HG03439 (cell line): ENCODE data around the gene DHRS11.

Source experiments
- ATAC-seq: cut with Tn5 transposase; IDR thresholded peaks from one replicate; pipeline ENCODE4 v1.9.1; 2021; ENCODE audit warnings: mild to moderate bottlenecking, moderate library complexity; ENCODE audit not compliant: unreplicated experiment

Gene DHRS11, protein sequence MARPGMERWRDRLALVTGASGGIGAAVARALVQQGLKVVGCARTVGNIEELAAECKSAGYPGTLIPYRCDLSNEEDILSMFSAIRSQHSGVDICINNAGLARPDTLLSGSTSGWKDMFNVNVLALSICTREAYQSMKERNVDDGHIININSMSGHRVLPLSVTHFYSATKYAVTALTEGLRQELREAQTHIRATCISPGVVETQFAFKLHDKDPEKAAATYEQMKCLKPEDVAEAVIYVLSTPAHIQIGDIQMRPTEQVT

GRCh38 chr17:36591434-36592315 lies at the start of gene DHRS11:
Gene DHRS11, plus strand, starts transcription at chr17:36591879. Its CDS starts 131 bp downstream, at chr17:36592010.
- peak; percentile 70 for ATAC-seq

GRCh38 chr17:36542755-36543154 lies 48.9 kb upstream of the DHRS11 start:
- no peak for ATAC-seq

DNA sequence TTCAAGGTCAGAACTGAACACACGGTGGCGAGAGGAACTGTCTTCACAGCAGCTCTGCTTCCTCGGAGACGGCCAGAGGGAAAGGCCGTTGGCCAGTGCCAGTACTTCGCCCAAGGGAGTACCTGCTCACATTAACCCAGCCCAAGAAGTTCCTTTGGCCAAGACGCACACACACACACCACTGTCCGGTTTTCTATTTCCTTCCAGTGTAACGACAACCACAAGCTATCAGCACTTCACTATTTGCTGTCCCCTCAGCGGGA lies 47.7 kb upstream of the DHRS11 start:
- peak; percentile 10 for ATAC-seq

DNA sequence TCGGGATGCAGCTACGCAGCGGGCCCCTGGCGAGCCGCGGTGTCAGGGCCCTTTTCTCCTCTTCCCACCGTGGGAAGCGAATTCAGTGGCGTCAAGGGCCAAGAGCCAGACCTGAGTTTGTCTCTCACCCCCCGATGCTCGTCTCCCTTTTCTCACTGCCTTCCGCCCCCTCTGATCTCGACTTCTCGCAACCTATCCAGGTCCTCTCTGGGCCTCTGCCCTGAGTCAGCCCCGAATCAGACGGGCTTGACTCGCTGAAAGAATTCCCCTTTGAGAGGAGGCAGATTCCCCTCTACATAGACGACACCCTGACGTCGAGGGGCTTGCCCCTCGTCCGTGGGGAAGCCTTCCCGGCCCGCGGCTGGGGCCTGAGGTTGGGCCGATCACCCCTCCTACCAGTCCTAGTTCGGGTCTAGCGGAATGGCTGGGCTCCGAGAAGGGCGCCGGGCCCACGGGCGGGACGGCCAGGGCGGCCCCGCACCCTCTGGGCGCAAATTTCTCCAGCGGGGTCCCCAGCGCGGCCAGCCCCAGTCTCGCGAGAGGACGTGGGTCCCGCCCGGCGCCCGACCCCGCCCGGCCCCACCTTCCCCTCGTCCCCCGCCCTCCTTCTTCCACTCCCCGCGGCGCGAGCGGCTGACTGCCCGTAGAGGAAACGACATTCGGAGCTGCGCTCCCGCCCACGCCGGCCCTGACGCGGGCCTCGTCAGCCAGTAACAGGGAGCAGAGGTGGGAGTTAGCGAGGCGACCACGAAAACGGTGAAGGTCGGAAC lies 47.2 kb upstream of the DHRS11 start, which contains the start of gene GGNBP2:
Gene GGNBP2 (plus strand): TSS at position 613 of the 770 bp plus-strand sequence. CDS start 806 bp downstream, outside the sequence.
- peak; percentile 49 for ATAC-seq

GRCh38 chr17:36545077-36545464 lies 46.6 kb upstream of the DHRS11 start:
- peak; percentile 41 for ATAC-seq

DNA sequence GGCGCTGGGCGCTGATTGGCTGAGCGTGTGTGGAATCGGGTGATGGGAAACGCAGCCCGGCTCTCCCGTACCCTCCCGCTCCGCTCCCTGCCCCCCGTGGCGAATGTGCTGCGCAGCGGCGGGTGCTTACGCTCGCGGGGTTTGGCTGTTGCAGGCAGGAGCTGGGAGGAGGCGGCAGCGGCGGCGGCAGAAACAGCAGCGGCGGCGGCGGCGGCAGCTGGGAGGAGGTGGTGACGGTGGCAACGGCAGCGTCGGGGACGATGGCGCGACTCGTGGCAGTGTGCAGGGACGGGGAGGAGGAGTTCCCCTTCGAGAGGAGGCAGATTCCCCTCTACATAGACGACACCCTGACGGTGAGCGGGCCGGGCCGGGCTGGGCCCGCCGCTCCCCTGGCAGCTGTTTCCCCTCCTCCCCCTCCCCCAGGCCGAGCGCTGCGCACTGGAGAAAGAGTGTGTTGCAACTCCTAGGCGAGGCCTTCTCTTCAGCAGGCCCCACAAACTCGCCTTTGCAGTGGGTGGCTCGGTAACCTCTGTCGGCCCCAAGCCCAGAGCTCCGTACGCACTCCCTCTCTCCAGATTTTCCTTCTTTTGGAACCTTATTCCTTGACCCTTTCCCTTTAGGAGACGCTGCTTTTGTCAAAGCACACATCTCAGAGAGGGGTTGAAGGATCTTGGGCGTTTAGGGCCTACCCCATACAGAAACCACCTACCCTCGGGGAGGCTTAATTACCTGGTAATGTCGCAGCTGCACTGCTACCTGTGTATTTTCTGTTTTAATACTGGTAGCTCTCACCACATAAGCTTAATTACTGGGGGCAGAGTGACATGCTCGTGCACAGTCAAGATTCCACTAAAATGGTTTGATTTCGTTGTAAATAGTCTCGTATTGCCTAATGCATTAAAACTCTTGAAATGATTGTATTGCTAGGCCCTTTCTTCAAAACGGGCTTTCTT lies 45.9 kb upstream of the DHRS11 start:
- ATAC-seq: peak; percentile 67

- ATAC-seq: no peak
Observed at GRCh38 chr17:36546418-36547093, 45.1 kb upstream of the DHRS11 start.

GRCh38 chr17:36547776-36548175 lies 43.9 kb upstream of the DHRS11 start:
- no peak for ATAC-seq

DNA sequence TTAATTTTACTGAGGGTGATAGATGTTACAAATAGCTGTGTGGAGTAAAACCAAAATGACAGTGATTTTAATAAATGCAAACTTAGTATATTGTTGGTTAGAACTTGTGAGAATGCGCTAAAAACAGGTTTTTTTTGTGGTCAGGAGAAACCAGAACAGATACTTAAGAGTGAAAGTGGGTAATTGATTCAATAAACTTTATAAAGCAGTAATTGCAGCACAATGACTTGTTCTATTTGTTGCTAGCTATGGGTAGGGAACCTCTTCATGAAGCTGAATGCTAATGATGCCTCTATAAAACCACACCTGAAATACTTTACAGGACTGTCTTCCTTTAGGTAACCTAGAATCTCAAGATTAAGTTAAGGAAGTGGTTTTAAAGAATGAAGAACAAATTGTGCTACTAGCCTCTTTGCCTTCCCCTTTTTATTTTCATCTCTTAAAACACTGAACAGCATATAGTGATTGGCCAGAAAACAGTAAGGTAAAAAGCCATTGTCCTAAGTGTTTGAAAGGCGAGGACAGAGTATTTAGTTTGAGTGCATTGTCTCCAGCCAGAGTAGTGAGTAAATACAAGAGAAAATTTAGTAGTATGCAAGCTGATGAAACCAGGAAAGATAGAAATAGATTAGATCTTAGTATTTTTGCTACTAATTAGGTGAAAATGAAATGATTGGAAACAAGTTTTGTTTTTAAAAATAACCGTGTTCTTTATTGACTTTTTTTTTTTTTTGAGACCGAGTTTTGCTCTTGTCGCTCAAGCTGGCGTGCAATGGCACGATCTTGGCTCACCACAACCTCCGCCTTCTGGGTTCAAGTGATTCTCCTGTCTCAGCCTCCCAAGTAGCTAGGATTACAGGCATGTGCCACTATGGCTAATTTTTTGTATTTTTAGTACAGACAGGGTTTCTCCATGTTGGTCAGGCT lies 40.9 kb upstream of the DHRS11 start:
- no peak for ATAC-seq

- ATAC-seq: no peak
Observed at GRCh38 chr17:36553459-36553858, 38.2 kb upstream of the DHRS11 start.

DNA sequence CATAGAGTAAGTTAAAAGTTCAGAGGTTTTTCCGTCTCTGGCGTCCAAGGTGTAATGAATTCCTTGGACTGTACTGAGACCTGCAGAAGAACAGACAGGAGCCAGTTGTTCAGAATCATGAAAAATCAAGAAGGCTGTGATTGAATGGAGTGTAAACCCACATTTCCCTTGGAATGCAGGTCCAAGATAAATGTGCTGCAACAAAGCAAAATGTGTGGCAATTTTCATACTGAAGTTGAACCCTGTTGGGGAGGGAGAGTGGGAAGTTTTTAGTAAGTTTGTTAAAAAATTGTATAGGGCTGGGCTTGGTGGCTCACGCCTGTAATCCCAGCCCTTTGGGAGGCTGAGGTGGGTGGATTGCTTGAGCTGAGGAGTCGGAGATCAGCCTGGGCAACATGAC lies 25.6 kb upstream of the DHRS11 start:
- no peak for ATAC-seq

- ATAC-seq: no peak
Observed at GRCh38 chr17:36575028-36575427, 16.7 kb upstream of the DHRS11 start.

GRCh38 chr17:36576793-36577192 lies 14.9 kb upstream of the DHRS11 start:
- ATAC-seq: no peak

GRCh38 chr17:36578671-36579070 lies 13.0 kb upstream of the DHRS11 start:
- ATAC-seq: no peak

GRCh38 chr17:36583787-36584186 lies 7.9 kb upstream of the DHRS11 start:
- ATAC-seq: no peak

GRCh38 chr17:36586138-36586537 lies 5.5 kb upstream of the DHRS11 start:
- no peak for ATAC-seq

GRCh38 chr17:36590082-36590481 lies 1.6 kb upstream of the DHRS11 start:
- ATAC-seq: no peak

- ATAC-seq: no peak
Observed at GRCh38 chr17:36592316-36592715, 637 bp downstream of the DHRS11 start.
